CD4-positive, alpha-beta T cell treated with Interleukin-2 at 100 ng/mL for 4 hours (primary cell): ENCODE data around the gene UTP18.
A peak's percentile ranks its signal among the peaks of the same experiment; 100 is the strongest.
"Not testable (repeated sequence)": the region's sequence is repeated elsewhere in the genome, so short reads cannot be mapped to it uniquely, and the experiment has no call there.

Experiments used
- DNase-seq: peaks from one replicate; pipeline ENCODE4 v3.0.0-alpha.2; 2020; ENCODE audit warnings: low spot score

The UTP18 gene

DNA sequence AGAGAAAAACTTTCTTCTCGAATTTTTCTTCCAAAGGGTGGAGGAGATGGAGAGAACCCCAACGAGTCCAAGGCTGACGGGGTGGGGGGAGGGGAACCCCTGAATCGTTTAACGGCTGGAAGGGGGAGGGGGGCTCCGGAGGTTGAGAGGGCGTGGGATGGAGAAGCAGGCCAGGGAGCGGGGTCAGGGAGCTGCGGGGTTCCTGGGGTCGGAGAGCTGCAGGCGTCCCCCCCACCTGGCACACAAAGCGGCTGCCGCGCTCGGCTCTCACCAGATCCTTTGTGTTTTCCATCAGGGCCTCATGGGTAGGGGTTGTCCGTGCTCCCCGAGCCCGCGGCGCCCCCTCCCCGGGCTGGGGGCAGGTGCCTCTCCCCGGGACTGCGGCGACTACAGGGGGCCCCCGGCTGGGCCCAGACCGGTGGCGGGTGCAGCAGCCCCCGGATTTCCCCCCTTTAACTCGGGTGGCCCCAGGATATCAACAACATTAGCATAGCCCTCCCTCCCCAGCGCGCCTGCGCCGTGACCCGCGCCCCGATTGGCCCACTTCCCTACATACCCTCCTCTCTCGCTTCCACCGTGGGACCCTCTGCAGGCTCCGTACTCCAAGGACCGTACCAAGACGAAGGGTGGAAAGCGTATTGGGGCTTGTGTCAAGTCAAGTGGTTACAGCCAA lies 646 bp upstream of the UTP18 start, which contains the start of gene MBTD1:
Gene MBTD1 (minus strand): TSS at position 486 of the 673 bp plus-strand sequence. CDS start 34,888 bp downstream, outside the sequence.
- DNase-seq = peak; percentile 96

GRCh38 chr17:51261024-51261963 lies 948 bp downstream of the UTP18 start:
- DNase-seq = no peak

DNA sequence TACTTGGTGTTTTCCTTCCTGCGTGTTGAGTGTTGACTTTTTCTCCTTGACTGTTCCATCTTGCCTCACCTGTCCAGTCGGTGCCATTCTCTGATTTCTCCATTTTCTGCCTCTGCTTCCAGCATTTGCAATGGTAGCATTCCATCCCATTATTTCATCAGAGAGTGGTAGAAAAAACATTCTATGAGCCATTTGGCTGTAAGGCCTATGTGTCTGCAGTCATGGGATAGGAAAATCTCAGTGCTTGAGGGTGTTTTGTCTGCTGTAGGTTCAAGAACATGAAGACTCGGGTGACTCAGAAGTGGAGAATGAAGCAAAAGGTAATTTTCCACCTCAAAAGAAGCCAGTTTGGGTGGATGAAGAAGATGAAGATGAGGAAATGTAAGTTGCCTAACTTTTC lies 2.7 kb downstream of the UTP18 start:
- DNase-seq = no peak

- not testable (repeated sequence) for DNase-seq
Observed at GRCh38 chr17:51264466-51264865, 4.1 kb downstream of the UTP18 start.

DNA sequence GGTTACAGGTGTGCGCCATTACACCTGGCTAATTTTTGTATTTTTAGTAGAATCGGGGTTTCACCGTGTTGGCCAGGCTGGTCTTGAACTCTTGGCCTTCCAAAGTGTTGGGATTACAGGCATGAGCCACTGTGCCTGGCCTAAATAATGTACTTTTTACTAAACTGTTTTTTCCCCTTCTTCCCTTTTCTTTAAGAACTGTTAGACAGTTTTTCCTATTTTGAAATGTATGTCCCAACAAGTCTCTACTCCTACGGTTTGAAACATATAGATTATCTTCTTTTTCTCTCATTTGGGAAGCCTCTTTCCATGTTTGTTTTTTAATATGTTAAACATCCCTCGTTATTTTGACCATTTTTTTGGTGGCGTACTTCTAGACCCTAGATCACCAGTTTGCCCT lies 9.6 kb downstream of the UTP18 start:
- no peak for DNase-seq

DNA sequence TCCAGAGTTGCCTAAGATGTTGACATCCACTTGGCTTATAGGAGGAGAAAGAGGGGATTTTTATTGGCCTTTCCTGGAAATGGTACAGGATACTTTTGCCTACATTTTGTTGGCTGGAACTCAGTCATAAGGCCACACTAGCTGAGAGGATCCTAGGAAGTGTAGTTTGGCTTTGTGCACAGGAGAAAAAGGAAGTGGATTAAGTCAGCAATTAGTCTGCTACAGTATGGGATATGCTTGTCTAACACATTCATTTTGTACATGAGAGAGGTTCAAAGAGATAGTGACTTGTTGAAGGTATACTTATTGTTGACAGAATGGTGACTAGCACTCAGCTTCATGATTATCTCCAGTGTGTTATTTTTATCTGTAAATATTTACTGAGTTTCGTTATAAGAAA lies 10.3 kb downstream of the UTP18 start:
- DNase-seq = no peak

GRCh38 chr17:51272812-51273211 lies 12.5 kb downstream of the UTP18 start:
- no peak for DNase-seq

DNA sequence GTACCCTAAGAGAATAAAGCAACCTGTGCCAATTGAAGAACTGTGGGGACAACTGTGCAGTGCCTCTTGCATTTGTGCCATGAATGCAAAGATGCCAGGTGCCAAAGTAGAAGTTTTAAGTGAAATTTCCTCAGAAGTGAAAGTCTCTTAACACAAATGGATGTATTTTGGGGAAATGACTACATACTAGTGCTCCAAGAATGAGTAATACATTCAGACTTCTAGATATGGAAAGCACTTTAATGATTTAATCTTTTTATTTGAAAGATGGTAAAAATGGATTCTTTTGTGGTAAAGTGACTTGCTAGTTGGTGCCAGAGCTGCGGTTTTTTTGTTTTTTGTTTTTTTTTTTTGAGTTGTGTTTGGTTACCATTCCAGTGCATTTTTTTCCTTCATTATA lies 15.0 kb downstream of the UTP18 start:
- no peak for DNase-seq

- no peak for DNase-seq
Observed at GRCh38 chr17:51279183-51279582, 18.8 kb downstream of the UTP18 start.

GRCh38 chr17:51287412-51287811 lies 27.1 kb downstream of the UTP18 start:
- DNase-seq = no peak

GRCh38 chr17:51289696-51290111 lies 29.4 kb downstream of the UTP18 start:
- no peak for DNase-seq

GRCh38 chr17:51294338-51294737 lies 34.0 kb downstream of the UTP18 start:
- DNase-seq = not testable (repeated sequence)

DNA sequence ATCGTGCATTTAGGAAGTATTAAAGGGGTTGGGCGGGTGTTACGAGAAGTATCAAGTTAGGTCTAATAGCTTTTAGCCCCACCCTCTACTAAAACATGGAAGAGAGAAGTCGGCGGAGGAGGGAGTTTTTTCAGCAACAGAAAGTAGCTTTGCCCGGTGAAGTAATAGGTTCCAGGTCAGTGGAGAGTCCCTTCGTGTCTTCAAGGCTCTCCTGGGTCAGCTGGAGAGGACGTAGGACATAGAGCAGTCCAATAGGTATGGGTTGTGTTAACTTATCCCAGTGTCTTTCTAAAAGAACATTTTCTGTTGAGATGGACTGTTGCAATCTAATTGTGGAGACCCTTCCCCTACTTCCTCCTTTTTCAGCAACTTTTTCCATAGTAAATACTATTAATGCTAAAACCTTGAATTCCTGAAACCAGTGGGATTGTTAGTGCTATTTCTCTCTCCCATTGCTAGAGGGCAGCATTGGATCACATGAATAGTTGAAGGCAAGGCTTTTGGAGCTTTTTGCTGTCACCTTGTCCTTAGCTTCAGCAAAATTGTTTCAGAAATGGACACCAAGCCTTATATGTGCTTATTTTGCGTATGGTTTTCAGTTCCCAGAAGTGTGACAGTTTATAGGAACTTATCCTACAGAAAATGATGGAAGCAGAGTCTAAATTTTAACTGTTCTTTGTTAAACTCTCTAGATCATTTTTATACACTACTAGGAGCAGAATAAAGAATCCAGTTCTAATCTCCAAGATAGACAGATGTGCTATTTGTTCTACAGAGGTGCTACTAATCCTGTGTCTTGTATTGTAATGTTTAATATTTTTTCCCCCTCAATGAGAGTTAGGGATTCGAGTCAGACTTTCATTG lies 38.4 kb downstream of the UTP18 start:
- DNase-seq = peak; percentile 19

DNA sequence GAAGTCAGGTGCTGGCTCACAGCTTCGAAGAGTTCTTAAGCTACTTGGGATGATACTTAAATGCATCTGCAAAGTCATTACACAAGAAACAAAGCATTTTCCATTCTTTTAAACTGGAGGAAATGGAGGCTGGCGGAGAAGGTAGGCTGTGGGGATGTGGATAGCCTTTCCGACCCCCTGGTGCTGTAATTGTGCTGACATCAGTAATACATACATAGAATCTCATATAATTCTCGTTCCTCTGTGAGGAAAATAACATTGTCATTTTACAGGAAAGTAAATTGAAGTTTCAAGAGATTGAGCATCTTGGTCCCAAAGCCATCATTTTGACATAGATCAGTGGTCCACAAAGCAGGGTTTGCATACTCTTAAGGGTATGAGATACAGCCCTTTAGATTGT lies 39.5 kb downstream of the UTP18 start:
- no peak for DNase-seq

DNA sequence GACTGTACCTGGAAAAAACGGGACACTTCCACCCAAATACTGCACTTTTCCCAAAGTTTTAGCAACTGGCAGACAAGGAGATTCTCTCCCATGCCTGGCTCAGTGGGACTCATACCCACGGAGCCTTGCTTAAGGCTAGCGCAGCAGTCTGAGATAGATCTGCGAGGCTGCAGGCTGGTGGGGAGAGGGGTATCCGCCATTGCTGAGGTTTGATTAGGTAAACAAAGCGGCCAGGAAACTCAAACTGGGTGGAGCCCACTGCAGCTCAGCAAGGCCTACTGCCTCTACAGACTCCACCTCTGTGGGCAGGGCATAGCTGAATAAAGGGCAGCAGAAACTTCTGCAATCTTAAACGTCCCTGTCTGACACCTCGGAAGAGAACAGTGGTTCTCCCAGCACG lies 44.8 kb downstream of the UTP18 start:
- no peak for DNase-seq

DNA sequence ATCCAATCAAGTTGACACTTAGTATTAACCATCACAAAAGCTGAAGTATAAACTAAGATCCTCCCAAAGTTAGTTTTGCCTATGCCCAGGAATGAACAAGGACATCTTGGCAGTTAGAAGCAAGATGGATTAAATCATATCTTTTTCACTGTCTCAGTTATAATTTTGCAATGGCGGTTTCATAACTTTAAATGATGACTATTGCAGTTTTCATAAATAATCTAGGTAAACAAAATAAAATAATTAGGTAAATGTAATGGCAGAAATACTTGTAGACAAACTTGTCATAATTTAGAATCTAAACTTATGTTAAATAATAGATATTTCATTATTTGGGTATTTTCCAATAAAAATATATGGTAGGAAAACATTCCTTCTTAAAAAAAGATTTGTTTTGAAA lies 51.7 kb downstream of the UTP18 start:
- not testable (repeated sequence) for DNase-seq

- no peak for DNase-seq
Observed at GRCh38 chr17:51319186-51319585, 58.8 kb downstream of the UTP18 start.

GRCh38 chr17:51322390-51323029 lies 62.2 kb downstream of the UTP18 start:
- no peak for DNase-seq

- DNase-seq = no peak
Observed at GRCh38 chr17:51325471-51325870, 65.1 kb downstream of the UTP18 start.

DNA sequence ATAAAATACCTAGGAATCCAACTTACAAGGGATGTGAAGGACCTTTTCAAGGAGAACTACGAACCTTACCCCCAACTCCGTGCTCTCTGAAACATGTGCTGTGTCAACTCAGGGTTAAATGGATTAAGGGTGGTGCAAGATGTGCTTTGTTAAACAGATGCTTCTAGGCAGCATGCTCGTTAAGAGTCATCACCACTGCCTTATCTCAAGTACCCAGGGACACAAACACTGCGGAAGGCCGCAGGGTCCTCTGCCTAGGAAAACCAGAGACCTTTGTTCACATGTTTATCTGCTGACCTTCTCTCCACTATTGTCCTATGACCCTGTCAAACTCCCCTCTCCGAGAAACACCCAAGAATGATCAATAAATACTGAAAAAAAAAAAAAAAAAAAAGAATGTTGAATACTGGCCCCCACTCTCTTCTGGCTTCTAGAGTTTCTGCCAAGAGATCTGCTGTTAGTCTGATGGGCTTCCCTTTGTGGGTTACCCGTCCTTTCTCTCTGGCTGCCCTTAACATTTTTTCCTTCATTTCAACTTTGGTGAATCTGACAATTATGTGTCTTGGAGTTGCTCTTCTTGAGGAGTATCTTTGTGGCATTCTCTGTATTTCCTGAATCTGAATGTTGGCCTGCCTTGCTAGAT lies 70.6 kb downstream of the UTP18 start:
- DNase-seq = not testable (repeated sequence)

DNA sequence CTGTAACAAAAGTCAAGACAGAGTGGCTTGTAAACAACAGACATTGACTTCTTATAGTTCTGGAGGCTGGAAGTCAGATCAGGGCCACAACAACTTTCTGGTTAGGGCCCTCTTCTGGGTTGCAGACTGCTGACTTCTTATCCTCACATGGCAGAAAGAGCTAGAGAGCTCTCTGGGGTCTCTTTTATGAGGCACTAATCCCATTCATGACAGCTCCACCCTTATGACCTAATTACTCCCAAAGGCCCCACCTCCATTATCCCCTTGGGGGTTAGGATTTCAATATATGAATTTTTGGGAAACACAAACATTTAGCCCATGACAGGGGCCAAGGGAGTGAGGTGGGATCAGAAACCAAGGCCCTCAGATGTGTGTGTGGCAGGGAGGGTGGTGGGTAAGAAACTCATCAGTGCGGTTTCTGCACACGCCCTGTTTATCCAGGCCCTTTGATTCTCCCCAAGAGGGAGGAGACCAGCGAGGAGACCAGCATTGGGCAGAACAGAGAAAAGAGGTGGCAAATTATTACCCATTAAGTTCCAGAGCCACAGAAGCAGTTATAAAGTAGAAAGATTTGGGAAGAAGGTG lies 74.8 kb downstream of the UTP18 start:
- DNase-seq = no peak
